ENCODE measurements around the gene CPLX3. TPM values are rescaled to one million over a fixed set of nuclear protein-coding genes. Genes with fewer than 3 reads are reported as not detected.

CPLX3 gene
- total and polyA plus RNA-seq, 2 donors (not counting 3 experiments of a cell fraction or from before 2014, with no cell fraction given) = not detected

DNA sequence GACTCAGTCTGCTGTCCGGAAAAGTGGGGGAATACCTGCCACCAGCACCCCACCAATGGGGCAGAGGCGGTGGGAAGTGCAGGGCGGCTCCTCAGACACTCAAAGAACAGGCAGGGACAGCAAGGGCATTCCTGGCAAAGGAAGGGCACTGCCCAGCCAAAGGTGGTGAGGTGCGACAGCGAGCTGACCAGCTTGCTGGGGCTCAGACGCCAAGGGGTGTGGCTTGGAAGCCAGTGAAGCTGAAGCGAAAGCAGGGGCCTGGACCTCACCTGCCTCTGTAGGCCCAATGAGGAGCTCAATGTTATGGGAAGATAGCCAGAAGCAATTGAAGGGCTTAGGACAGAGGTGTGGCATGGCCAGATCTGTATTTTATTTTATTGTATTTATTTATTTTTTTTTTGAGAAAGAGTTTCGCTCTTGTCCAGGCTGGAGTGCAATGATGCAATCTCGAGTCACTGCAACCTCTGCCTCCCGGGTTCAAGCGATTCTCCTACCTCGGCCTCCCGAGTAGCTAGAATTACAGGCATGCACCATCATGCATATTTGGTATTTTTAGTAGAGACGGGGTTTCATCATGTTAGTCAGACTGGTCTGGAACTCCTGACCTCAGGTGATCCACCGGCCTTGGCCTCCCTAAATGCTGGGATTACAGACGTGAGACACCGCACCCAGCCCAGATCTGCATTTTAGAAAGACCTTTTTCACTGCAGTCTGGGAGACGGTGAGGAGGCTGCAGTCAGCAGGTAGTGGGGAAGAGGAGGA is 18.2 kb upstream of the CPLX3 start:
- ChIA-PET POLR2A (no interaction called here), CTCF (interaction anchor here (1.2 to 2.1 kb wide), 5 partner anchors 9 to 176 kb away, joined by 3 to 7 read pairs (median 5); no protein-coding TSS in a partner anchor)
- no peak for TF ChIP-seq FOS (IDR thresholded peaks at IDR 0.05; ENCODE audit: borderline replicate concordance, insufficient read depth, low read length)
- no peak overlapping the region for H3K4me2 ChIP-seq (ENCODE audit: insufficient read depth, low read length)
- intact Hi-C loops (cut with micrococcal nuclease) = no loop called here
- no peak overlapping the region for H2AFZ ChIP-seq (ENCODE audit: low read depth, low read length)
- no TSS peak for BruUV-seq (replicated peaks)
- H3K27ac ChIP-seq (ENCODE audit: insufficient read depth, low read depth, low read length) = no peak overlapping the region
- no peaks in the 10 kb centered on the region for H3K9me3 ChIP-seq (replicated peaks; ENCODE audit: control insufficient read depth, insufficient read depth, low read length)
- dilution Hi-C loops (cut with MboI; ENCODE audit: extremely low pct_ligation_motif_present, low sequenced_read_pairs) = no loop called here
- no peaks in the 10 kb centered on the region for H3K4me1 ChIP-seq (ENCODE audit: control insufficient read depth, extremely low read depth, insufficient read depth, low read length)
- no peaks in the 10 kb centered on the region for H4K20me1 ChIP-seq (replicated peaks; ENCODE audit: control insufficient read depth, extremely low read depth, insufficient read depth, low read length)
- H3K79me2 ChIP-seq (ENCODE audit: control insufficient read depth, insufficient read depth, low read length) = no peaks in the 10 kb centered on the region
- no peak overlapping the region for H3K4me3 ChIP-seq (replicated peaks in 1 of 3; ENCODE audit: insufficient read depth in 1 of 3, low read depth in 1 of 3, low read length in 3 of 3)
- H3K27me3 ChIP-seq (ENCODE audit: control insufficient read depth in 2 of 2, insufficient read depth in 2 of 2, low read length in 2 of 2) = no peaks in the 10 kb centered on the region
- H3K9me1 ChIP-seq (replicated peaks; ENCODE audit: control insufficient read depth, extremely low read depth, insufficient read depth, low read length) = no peaks in the 10 kb centered on the region
- peaks cover 0 to 3% of the 10 kb centered on the region in 2 experiments for H3K36me3 ChIP-seq (ENCODE audit: control insufficient read depth in 2 of 2, extremely low read depth in 1 of 2, insufficient read depth in 2 of 2, low read length in 2 of 2)
- no peak for FAIRE-seq
- no peak for DNase-seq (ENCODE audit: low read depth, low spot score)
- H3K9ac ChIP-seq (replicated peaks; ENCODE audit: extremely low read depth, insufficient read depth, low read length) = no peak overlapping the region

DNA sequence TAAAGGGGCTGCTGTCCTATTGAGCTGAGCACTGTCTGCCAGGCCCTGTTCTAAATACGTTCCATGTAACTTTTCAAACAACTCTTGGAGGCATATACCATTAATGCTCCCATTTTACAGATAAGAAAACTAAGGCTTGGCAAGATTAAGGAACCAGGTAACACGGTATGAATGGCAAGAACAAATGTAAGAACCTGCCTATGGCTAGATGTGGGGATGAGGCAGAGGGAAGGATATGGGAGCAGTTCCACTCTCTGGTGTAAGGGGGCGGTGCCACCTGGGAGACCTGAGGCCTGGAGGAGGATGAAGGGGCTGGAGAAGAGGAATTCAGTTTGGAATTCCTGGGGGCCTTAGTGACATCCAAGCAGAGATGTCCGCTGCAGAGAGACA is 17.6 kb upstream of the CPLX3 start:
- no peak overlapping the region for H3K9ac ChIP-seq (replicated peaks; ENCODE audit: extremely low read depth, insufficient read depth, low read length)
- no peak overlapping the region for H3K27ac ChIP-seq (ENCODE audit: insufficient read depth, low read depth, low read length)
- ChIA-PET POLR2A (no interaction called here), CTCF (interaction anchor here (1.3 to 2.6 kb wide), 3 partner anchors 8 to 25 kb away, joined by 3 to 7 read pairs (median 6); no protein-coding TSS in a partner anchor)
- H3K9me1 ChIP-seq (replicated peaks; ENCODE audit: control insufficient read depth, extremely low read depth, insufficient read depth, low read length) = no peaks in the 10 kb centered on the region
- H3K4me3 ChIP-seq (replicated peaks in 1 of 3; ENCODE audit: insufficient read depth in 1 of 3, low read depth in 1 of 3, low read length in 3 of 3) = no peak overlapping the region
- DNase-seq (ENCODE audit: low read depth, low spot score) = no peak
- no peaks in the 10 kb centered on the region for H3K79me2 ChIP-seq (ENCODE audit: control insufficient read depth, insufficient read depth, low read length)
- no peak for TF ChIP-seq POLR2AphosphoS5 (IDR thresholded peaks at IDR 0.05; ENCODE audit: insufficient read depth, low read depth, low read length)
- no peak for TF ChIP-seq POLR2A (IDR thresholded peaks at IDR 0.05; ENCODE audit: low read depth, low read length)
- no peak for TF ChIP-seq EZH2 (IDR thresholded peaks at IDR 0.05; ENCODE audit: borderline replicate concordance, low read depth, low read length, severe bottlenecking)
- TF ChIP-seq, protein P1, sequence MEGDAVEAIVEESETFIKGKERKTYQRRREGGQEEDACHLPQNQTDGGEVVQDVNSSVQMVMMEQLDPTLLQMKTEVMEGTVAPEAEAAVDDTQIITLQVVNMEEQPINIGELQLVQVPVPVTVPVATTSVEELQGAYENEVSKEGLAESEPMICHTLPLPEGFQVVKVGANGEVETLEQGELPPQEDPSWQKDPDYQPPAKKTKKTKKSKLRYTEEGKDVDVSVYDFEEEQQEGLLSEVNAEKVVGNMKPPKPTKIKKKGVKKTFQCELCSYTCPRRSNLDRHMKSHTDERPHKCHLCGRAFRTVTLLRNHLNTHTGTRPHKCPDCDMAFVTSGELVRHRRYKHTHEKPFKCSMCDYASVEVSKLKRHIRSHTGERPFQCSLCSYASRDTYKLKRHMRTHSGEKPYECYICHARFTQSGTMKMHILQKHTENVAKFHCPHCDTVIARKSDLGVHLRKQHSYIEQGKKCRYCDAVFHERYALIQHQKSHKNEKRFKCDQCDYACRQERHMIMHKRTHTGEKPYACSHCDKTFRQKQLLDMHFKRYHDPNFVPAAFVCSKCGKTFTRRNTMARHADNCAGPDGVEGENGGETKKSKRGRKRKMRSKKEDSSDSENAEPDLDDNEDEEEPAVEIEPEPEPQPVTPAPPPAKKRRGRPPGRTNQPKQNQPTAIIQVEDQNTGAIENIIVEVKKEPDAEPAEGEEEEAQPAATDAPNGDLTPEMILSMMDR (IDR thresholded peaks at IDR 0.05; ENCODE audit: extremely low read depth in 1 of 2, insufficient read depth in 1 of 2, low read depth in 1 of 2, low read length in 2 of 2) = no peak
- no peak for TF ChIP-seq MYC (IDR thresholded peaks at IDR 0.05; ENCODE audit: low read depth, low read length)
- TF ChIP-seq JUN (IDR thresholded peaks at IDR 0.05; ENCODE audit: borderline replicate concordance, insufficient read depth, insufficient read length, low read depth) = no peak
- TF ChIP-seq MAX (IDR thresholded peaks at IDR 0.05; ENCODE audit: insufficient read depth, insufficient read length) = no peak
- TF ChIP-seq GATA2 (IDR thresholded peaks at IDR 0.05; ENCODE audit: insufficient read depth, insufficient read length, low read depth, low read length) = no peak
- no peak for TF ChIP-seq FOS (IDR thresholded peaks at IDR 0.05; ENCODE audit: borderline replicate concordance, insufficient read depth, low read length)
- no peaks in the 10 kb centered on the region for H3K36me3 ChIP-seq (ENCODE audit: control insufficient read depth in 2 of 2, extremely low read depth in 1 of 2, insufficient read depth in 2 of 2, low read length in 2 of 2)
- no peaks in the 10 kb centered on the region for H3K9me3 ChIP-seq (replicated peaks; ENCODE audit: control insufficient read depth, insufficient read depth, low read length)
- no peaks in the 10 kb centered on the region for H4K20me1 ChIP-seq (replicated peaks; ENCODE audit: control insufficient read depth, extremely low read depth, insufficient read depth, low read length)
- H3K4me2 ChIP-seq (ENCODE audit: insufficient read depth, low read length) = no peak overlapping the region
- H3K4me1 ChIP-seq (ENCODE audit: control insufficient read depth, extremely low read depth, insufficient read depth, low read length) = no peaks in the 10 kb centered on the region
- no peak overlapping the region for H2AFZ ChIP-seq (ENCODE audit: low read depth, low read length)
- BruUV-seq (replicated peaks) = no TSS peak
- dilution Hi-C loops (cut with MboI; ENCODE audit: extremely low pct_ligation_motif_present, low sequenced_read_pairs) (no loop called here), intact Hi-C loops (cut with micrococcal nuclease) (no loop called here)
- no peak for FAIRE-seq
- no peaks in the 10 kb centered on the region for H3K27me3 ChIP-seq (ENCODE audit: control insufficient read depth in 2 of 2, insufficient read depth in 2 of 2, low read length in 2 of 2)

All from endothelial cell of umbilical vein (primary cell).